Naive thymus-derived CD4-positive, alpha-beta T cell (primary cell): ENCODE data around the gene LIN7B. TPM values are rescaled to one million over a fixed set of nuclear protein-coding genes. Genes with fewer than 3 reads are reported as not detected.
A peak's percentile ranks its signal among the peaks of the same experiment; 100 is the strongest.
"Not testable (repeated sequence)": the region's sequence is repeated elsewhere in the genome, so short reads cannot be mapped to it uniquely, and the experiment has no call there.

Experiments
- ATAC-seq: fragments of 150-1000 bp; cut with Tn5 transposase; 2 replicates; pipeline ENCODE4 v1.10.0; 2021; ENCODE audit warnings: mild to moderate bottlenecking, moderate library complexity
- CTCF ChIA-PET: fragments of 350-600 bp; sonication (Branson Sonifier 250); formaldehyde crosslinking; loops from one replicate; lab custom pipeline; 2021; ENCODE audit warnings: antibody characterized with exemption; lab: Charles Lee
- POLR2A ChIA-PET: fragments of 350-600 bp; sonication (Branson Sonifier 250); formaldehyde crosslinking; loops from one replicate; lab custom pipeline; 2021; ENCODE audit warnings: antibody characterized with exemption, inconsistent platforms; lab: Charles Lee
- DNase-seq, 9 donors: peaks; one replicate each; pipeline versions ENCODE4 v3.0.0 to v3.0.0-alpha.2; 2020 to 2022; ENCODE audit warnings: mixed read lengths in 1 of 9
- H3K27ac ChIP-seq: one replicate; pipeline ENCODE4 v1.7.0; 2013; ENCODE audit warnings: mild to moderate bottlenecking, low read depth, low read length, moderate library complexity
- H3K27me3 ChIP-seq, 2 donors: one replicate each; pipeline ENCODE4 v1.7.0; 2013; ENCODE audit warnings: low read length in 2 of 2, mild to moderate bottlenecking in 2 of 2, moderate library complexity in 2 of 2; ENCODE audit not compliant: control insufficient read depth in 2 of 2, insufficient read depth in 2 of 2
- H3K36me3 ChIP-seq, 3 experiments: 1 replicate in 2 of 3; 2 replicates in 1 of 3; pipeline ENCODE4 v1.7.0; 2013; ENCODE audit warnings: low read length in 3 of 3, mild to moderate bottlenecking in 3 of 3, moderate library complexity in 1 of 3; ENCODE audit not compliant: insufficient read depth in 3 of 3, control insufficient read depth in 2 of 3
- H3K4me1 ChIP-seq, 2 donors: one replicate each; pipeline ENCODE4 v1.7.0; 2013; ENCODE audit warnings: low read length in 2 of 2, mild to moderate bottlenecking in 2 of 2, moderate library complexity in 1 of 2; ENCODE audit not compliant: control insufficient read depth in 2 of 2, insufficient read depth in 2 of 2
- H3K4me3 ChIP-seq: 2 replicates; pipeline ENCODE4 v1.7.0; 2013; ENCODE audit warnings: mild to moderate bottlenecking, low read length
- H3K9me3 ChIP-seq, 3 experiments: 1 replicate in 2 of 3; 2 replicates in 1 of 3; pipeline ENCODE4 v1.7.0; 2013; ENCODE audit warnings: low read length in 3 of 3; ENCODE audit not compliant: control insufficient read depth in 2 of 3
- H3K27ac Mint-ChIP-seq, 9 donors: one replicate each; pipeline ENCODE4 v1.8.0; 2020 to 2022; ENCODE audit warnings: mixed read lengths in 9 of 9, mild to moderate bottlenecking in 8 of 9, moderate library complexity in 5 of 9, inconsistent platforms in 2 of 9
- H3K27me3 Mint-ChIP-seq, 5 donors: one replicate each; pipeline ENCODE4 v1.8.0; 2021 to 2022; ENCODE audit warnings: mixed read lengths in 5 of 5, mild to moderate bottlenecking in 1 of 5
- H3K36me3 Mint-ChIP-seq, 5 donors: one replicate each; pipeline ENCODE4 v1.8.0; 2020 to 2022; ENCODE audit warnings: mixed read lengths in 5 of 5, mild to moderate bottlenecking in 3 of 5, inconsistent platforms in 1 of 5
- H3K4me1 Mint-ChIP-seq, 7 donors: one replicate each; pipeline ENCODE4 v1.8.0; 2020 to 2022; ENCODE audit warnings: mixed read lengths in 7 of 7, mild to moderate bottlenecking in 3 of 7, inconsistent platforms in 1 of 7
- H3K4me3 Mint-ChIP-seq, 10 donors: one replicate each; pipeline ENCODE4 v1.8.0; 2020 to 2022; ENCODE audit warnings: mild to moderate bottlenecking in 10 of 10, mixed read lengths in 10 of 10, moderate library complexity in 6 of 10, inconsistent platforms in 2 of 10
- H3K9me3 Mint-ChIP-seq, 11 donors: one replicate each; pipeline ENCODE4 v1.8.0; 2020 to 2022; ENCODE audit warnings: mixed read lengths in 11 of 11, mild to moderate bottlenecking in 4 of 11, inconsistent platforms in 1 of 11, moderate library complexity in 1 of 11
- intact Hi-C, 2 donors: fragments of 100-400 bp; cut with micrococcal nuclease; formaldehyde crosslinking; loops; one replicate each; pipeline ENCODE4 v1.15.1; 2023
- polyA plus RNA-seq, 2 donors: library from polyadenylated mRNA; unstranded; fragments of 300-500 nt; fragmentation: Illumina TruSeq; gene quantifications; one replicate each; pipeline ENCODE4 v1.2.3, GENCODE V29; 2021
- total RNA-seq, 6 experiments: library from RNA in 5 of 6; stranded (reverse) in 5 of 6; gene quantifications; 1 replicate in 5 of 6; 2 replicates in 1 of 6; pipeline ENCODE4 v1.2.3 and lab custom pipeline; 2021 to 2026

Gene LIN7B
- total and polyA plus RNA-seq, 7 experiments from 2014 or later: 3.7 to 21.7 (median 10.3) TPM

- DNase-seq (no peak), ATAC-seq (no peak)
- Histone ChIP-seq H3K4me3 (no peak overlapping the region), H3K27me3 (peaks cover 4 to 12% of the 10 kb centered on the region in 2 donors), H3K27ac (no peak overlapping the region), H3K9me3 (no peaks in the 10 kb centered on the region), H3K4me1 (no peaks in the 10 kb centered on the region), H3K36me3 (no peaks in the 10 kb centered on the region)
- CTCF ChIA-PET: no interaction called here
- intact Hi-C loops: loop anchor here in 1 of 2 donors (5.0 kb wide), 2 partner anchors 73 to 283 kb away; no protein-coding TSS in a partner anchor
- Mint-ChIP-seq H3K4me3 (peak overlapping the region in 3 of 10 donors; percentile 7 to 63 (median 32)), H3K9me3 (peaks cover 0 to 10% (median 4%) of the 10 kb centered on the region in 11 donors), H3K27me3 (peaks cover 64 to 75% (median 72%) of the 10 kb centered on the region in 5 donors), H3K4me1 (peaks cover 6 to 20% (median 14%) of the 10 kb centered on the region in 7 donors), H3K27ac (no peak overlapping the region), H3K36me3 (peaks cover 0 to 4% (median 0%) of the 10 kb centered on the region in 5 donors)
- POLR2A ChIA-PET: no interaction called here
These were observed 43.8 kb upstream of the LIN7B start for GRCh38 chr19:49070416-49070815.

GRCh38 chr19:49071860-49072547 is 42.2 kb upstream of the LIN7B start:
- peak; percentile 24 for ATAC-seq
- POLR2A ChIA-PET: no interaction called here
- peaks cover 4 to 12% of the 10 kb centered on the region in 2 donors for H3K27me3 ChIP-seq

DNA sequence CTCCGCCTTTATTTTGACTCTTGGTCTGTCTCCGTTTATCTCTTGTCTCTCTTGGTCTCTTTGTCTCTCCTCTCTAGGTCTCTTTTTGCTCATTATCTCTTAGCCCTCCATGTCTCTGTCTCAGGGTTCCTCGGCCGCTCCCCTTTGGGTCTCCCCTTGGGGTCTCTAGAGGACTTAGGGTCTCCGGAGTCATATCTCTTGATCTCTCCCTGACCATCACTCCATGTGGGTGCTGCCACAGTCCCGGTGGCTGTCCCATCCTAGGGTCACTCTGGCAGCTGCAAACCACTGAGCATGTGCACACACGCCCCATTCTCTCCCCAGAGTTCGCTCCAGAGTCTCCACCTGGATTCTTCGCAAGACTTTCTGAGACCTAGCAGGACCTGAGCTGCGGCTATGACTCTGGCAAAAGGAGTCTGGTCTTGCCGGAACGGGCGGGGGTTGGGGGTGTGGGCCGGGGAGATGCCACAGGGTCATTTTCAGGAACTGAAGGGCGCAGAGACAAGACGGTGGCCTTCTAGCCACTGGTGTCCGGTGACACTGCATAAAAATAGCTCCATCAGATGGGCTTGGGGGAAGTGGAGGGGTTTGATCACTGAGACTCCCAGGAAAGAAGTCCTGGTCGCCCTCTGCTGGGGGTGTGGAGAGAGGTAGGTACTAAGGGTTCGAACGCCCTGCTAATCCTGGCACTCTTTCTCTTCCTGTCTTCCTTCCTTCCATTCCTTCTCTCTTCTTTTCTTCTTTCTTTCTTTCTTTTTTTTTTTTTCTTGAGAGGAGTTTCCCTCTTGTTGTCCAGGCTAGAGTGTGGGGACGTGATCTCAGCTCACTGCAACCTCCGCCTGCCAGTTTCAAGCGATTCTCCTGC is 40.4 kb upstream of the LIN7B start:
- no peak overlapping the region for H3K27ac ChIP-seq
- peaks cover 4 to 12% of the 10 kb centered on the region in 2 donors for H3K27me3 ChIP-seq
- ChIA-PET CTCF (interaction anchor here (0.6 to 1.6 kb wide), 2 partner anchors 13 to 74 kb away, joined by 3 read pairs; no protein-coding TSS in a partner anchor), POLR2A (no interaction called here)
- peak overlapping the region; percentile 11 to 82 (median 72) for H3K4me3 Mint-ChIP-seq
- no peaks in the 10 kb centered on the region for H3K4me1 ChIP-seq
- H3K9me3 ChIP-seq: no peaks in the 10 kb centered on the region
- no peak overlapping the region for H3K4me3 ChIP-seq
- peaks cover 0 to 4% (median 0%) of the 10 kb centered on the region in 5 donors for H3K36me3 Mint-ChIP-seq
- H3K27me3 Mint-ChIP-seq: peaks cover 48 to 73% (median 53%) of the 10 kb centered on the region in 5 donors
- H3K4me1 Mint-ChIP-seq: peaks cover 7 to 20% (median 13%) of the 10 kb centered on the region in 7 donors
- intact Hi-C loops: loop anchor here in 1 of 2 donors (5.0 kb wide), 2 partner anchors 76 to 286 kb away; no protein-coding TSS in a partner anchor
- ATAC-seq (no peak), DNase-seq (no peak)
- no peaks in the 10 kb centered on the region for H3K36me3 ChIP-seq
- peaks cover 0 to 10% (median 4%) of the 10 kb centered on the region in 11 donors for H3K9me3 Mint-ChIP-seq
- peak overlapping the region in 3 of 9 donors; percentile 4 to 62 (median 7) for H3K27ac Mint-ChIP-seq

More at GRCh38 chr19:49071860-49072547, 42.2 kb upstream of the LIN7B start:
- no peak for DNase-seq
- Mint-ChIP-seq H3K4me1 (peaks cover 7 to 20% (median 13%) of the 10 kb centered on the region in 7 donors), H3K4me3 (peak overlapping the region in 4 of 10 donors; percentile 24 to 62 (median 46)), H3K36me3 (peaks cover 0 to 4% (median 0%) of the 10 kb centered on the region in 5 donors), H3K27me3 (peaks cover 58 to 73% (median 60%) of the 10 kb centered on the region in 5 donors), H3K9me3 (peaks cover 0 to 10% (median 4%) of the 10 kb centered on the region in 11 donors), H3K27ac (peak overlapping the region in 1 of 9 donors; percentile 12)
- H3K36me3 ChIP-seq: no peaks in the 10 kb centered on the region
- H3K4me3 ChIP-seq: no peak overlapping the region
- H3K27ac ChIP-seq: no peak overlapping the region
- no peaks in the 10 kb centered on the region for H3K9me3 ChIP-seq
- H3K4me1 ChIP-seq: no peaks in the 10 kb centered on the region
- intact Hi-C loops: loop anchor here in 1 of 2 donors (5.0 kb wide), 2 partner anchors 75 to 285 kb away; no protein-coding TSS in a partner anchor
- CTCF ChIA-PET: interaction anchor here (0.9 kb wide), 1 partner anchor 128 kb away, joined by 4 read pairs; no protein-coding TSS in a partner anchor

GRCh38 chr19:49074869-49075268 is 39.3 kb upstream of the LIN7B start:
- H3K4me1 ChIP-seq, H3K9me3 ChIP-seq, H3K27ac Mint-ChIP-seq, ATAC-seq, H3K4me3 Mint-ChIP-seq, H3K27ac ChIP-seq, H3K36me3 ChIP-seq, H3K36me3 Mint-ChIP-seq, POLR2A ChIA-PET, H3K4me3 ChIP-seq, DNase-seq: not testable (repeated sequence)
- H3K27me3 Mint-ChIP-seq: peaks cover 38 to 63% (median 42%) of the 10 kb centered on the region in 5 donors
- peaks cover 7 to 20% (median 13%) of the 10 kb centered on the region in 7 donors for H3K4me1 Mint-ChIP-seq
- CTCF ChIA-PET: interaction anchor here (0.6 to 1.6 kb wide), 2 partner anchors 75 to 339 kb away, joined by 3 to 4 read pairs; no protein-coding TSS in a partner anchor
- intact Hi-C loops: loop anchor here in 1 of 2 donors (1.0 to 5.0 kb wide), 3 partner anchors 71 to 288 kb away; no protein-coding TSS in a partner anchor
- H3K27me3 ChIP-seq: peaks cover 4 to 12% of the 10 kb centered on the region in 2 donors
- peaks cover 0 to 10% (median 2%) of the 10 kb centered on the region in 11 donors for H3K9me3 Mint-ChIP-seq

DNA sequence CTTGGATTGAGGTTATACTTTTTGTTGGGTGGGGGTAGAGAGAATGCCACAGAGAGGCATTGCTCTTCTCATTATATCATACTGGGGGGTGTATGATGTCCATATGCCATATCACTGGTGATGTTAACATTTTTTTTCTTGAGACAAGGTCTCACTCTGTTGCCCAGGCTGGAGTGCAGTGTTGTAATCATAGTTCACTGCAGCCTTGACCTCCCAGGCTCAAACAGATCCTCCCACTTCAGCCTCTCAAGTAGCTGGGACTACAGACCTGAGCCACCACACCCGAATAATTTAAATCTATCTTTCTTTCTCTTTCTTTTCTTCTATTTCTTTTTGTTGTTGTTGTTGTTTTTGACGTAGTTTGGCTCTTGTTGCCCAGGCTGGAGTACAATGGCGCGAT is 33.8 kb upstream of the LIN7B start:
- H3K27ac Mint-ChIP-seq: no peak overlapping the region
- intact Hi-C loops: no loop called here
- Histone ChIP-seq H3K4me3 (no peak overlapping the region), H3K27me3 (no peaks in the 10 kb centered on the region), H3K36me3 (peaks cover 0 to 1% (median 0%) of the 10 kb centered on the region in 3 experiments), H3K4me1 (peaks cover 0 to 4% of the 10 kb centered on the region in 2 donors), H3K27ac (no peak overlapping the region), H3K9me3 (no peaks in the 10 kb centered on the region)
- POLR2A ChIA-PET: no interaction called here
- H3K4me1 Mint-ChIP-seq: peaks cover 4 to 13% (median 9%) of the 10 kb centered on the region in 7 donors
- no peak for ATAC-seq
- H3K9me3 Mint-ChIP-seq: peaks cover 0 to 7% (median 0%) of the 10 kb centered on the region in 11 donors
- DNase-seq: no peak
- no peaks in the 10 kb centered on the region for H3K36me3 Mint-ChIP-seq
- CTCF ChIA-PET: no interaction called here
- H3K4me3 Mint-ChIP-seq: no peak overlapping the region
- peaks cover 5 to 26% (median 16%) of the 10 kb centered on the region in 5 donors for H3K27me3 Mint-ChIP-seq

DNA sequence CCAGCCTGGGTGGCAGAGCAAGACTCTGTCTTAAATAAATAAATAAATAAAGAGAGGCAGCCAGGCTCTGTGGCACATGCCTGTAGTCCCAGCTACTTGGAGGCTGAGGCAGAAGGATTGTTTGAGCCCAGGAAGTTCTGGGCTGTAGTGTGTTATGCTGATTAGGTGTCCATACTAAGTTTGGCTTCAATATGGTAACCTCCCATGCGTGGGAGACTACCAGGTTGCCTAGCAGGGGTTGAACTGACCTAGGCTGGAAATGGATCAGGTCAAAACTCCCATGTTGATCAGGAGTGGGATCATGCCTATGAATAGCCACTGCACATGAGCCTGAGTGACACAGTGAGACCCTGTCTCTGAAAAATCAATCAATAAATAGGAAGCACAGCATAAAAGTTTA is 32.9 kb upstream of the LIN7B start:
- peaks cover 0 to 7% (median 0%) of the 10 kb centered on the region in 11 donors for H3K9me3 Mint-ChIP-seq
- ChIA-PET CTCF (interaction anchor here (0.7 kb wide), 1 partner anchor 224 kb away, joined by 4 read pairs; no protein-coding TSS in a partner anchor), POLR2A (no interaction called here)
- intact Hi-C loops: no loop called here
- H3K27me3 Mint-ChIP-seq: peaks cover 5 to 17% (median 8%) of the 10 kb centered on the region in 5 donors
- DNase-seq (no peak), ATAC-seq (no peak)
- no peak overlapping the region for H3K4me3 Mint-ChIP-seq
- peaks cover 8 to 20% (median 14%) of the 10 kb centered on the region in 7 donors for H3K4me1 Mint-ChIP-seq
- Histone ChIP-seq H3K9me3 (no peaks in the 10 kb centered on the region), H3K4me1 (peaks cover 3 to 5% of the 10 kb centered on the region in 2 donors), H3K4me3 (no peak overlapping the region), H3K27ac (no peak overlapping the region), H3K36me3 (peaks cover 0 to 7% (median 0%) of the 10 kb centered on the region in 3 experiments), H3K27me3 (no peaks in the 10 kb centered on the region)
- peak overlapping the region in 1 of 9 donors; percentile 19 for H3K27ac Mint-ChIP-seq
- peaks cover 0 to 5% (median 0%) of the 10 kb centered on the region in 5 donors for H3K36me3 Mint-ChIP-seq
